HG02973 (cell line): ENCODE results near the gene SSH2.
"Not testable (repeated sequence)": the region's sequence is repeated elsewhere in the genome, so short reads cannot be mapped to it uniquely, and the experiment has no call there.

ENCODE experiments used
- ATAC-seq: cut with Tn5 transposase; IDR thresholded peaks from one replicate; pipeline ENCODE4 v1.9.1; 2021; ENCODE audit warnings: moderate library complexity; ENCODE audit not compliant: unreplicated experiment

The SSH2 gene

GRCh38 chr17:29749045-29749825, 180.8 kb downstream of the SSH2 start:
- ATAC-seq, result no peak

- no peak for ATAC-seq
Measured at GRCh38 chr17:29748400-29748799, 181.6 kb downstream of the SSH2 start.

- no peak for ATAC-seq
Measured at GRCh38 chr17:29747660-29748059, 182.4 kb downstream of the SSH2 start.

- no peak for ATAC-seq
Measured at GRCh38 chr17:29746669-29747068, 183.4 kb downstream of the SSH2 start.

GRCh38 chr17:29744121-29744520, 185.9 kb downstream of the SSH2 start:
- ATAC-seq, result no peak

GRCh38 chr17:29742210-29742513, 187.9 kb downstream of the SSH2 start:
- no peak for ATAC-seq

GRCh38 chr17:29740017-29740416, 190.0 kb downstream of the SSH2 start:
- no peak for ATAC-seq

GRCh38 chr17:29734640-29735039, 195.4 kb downstream of the SSH2 start:
- no peak for ATAC-seq

GRCh38 chr17:29733166-29733565, 196.9 kb downstream of the SSH2 start:
- ATAC-seq, result no peak

- no peak for ATAC-seq
Measured at GRCh38 chr17:29732613-29733012, 197.4 kb downstream of the SSH2 start.

GRCh38 chr17:29732209-29732608, 197.8 kb downstream of the SSH2 start:
- no peak for ATAC-seq

- ATAC-seq, result no peak
Measured at GRCh38 chr17:29731589-29731929, 198.5 kb downstream of the SSH2 start.

- ATAC-seq, result no peak
Measured at GRCh38 chr17:29728490-29728889, 201.5 kb downstream of the SSH2 start.

GRCh38 chr17:29726715-29727252, 203.2 kb downstream of the SSH2 start:
- no peak for ATAC-seq

- ATAC-seq, result not testable (repeated sequence)
Measured at GRCh38 chr17:29725408-29725807, 204.6 kb downstream of the SSH2 start.

- peak; percentile 16 for ATAC-seq
Measured at GRCh38 chr17:29723278-29724047, 206.6 kb downstream of the SSH2 start.

- ATAC-seq, result peak; percentile 66
Measured at GRCh38 chr17:29722411-29723198, 207.4 kb downstream of the SSH2 start.

GRCh38 chr17:29720551-29720950, 209.5 kb downstream of the SSH2 start:
- ATAC-seq, result no peak

GRCh38 chr17:29719469-29719868, 210.6 kb downstream of the SSH2 start:
- ATAC-seq, result no peak

- ATAC-seq, result no peak
Measured at GRCh38 chr17:29718446-29719039, 211.5 kb downstream of the SSH2 start.

GRCh38 chr17:29717817-29718216, 212.2 kb downstream of the SSH2 start:
- ATAC-seq, result no peak
